Measurements from ENCODE around the gene WBP2. TPM values are rescaled to one million over a fixed set of nuclear protein-coding genes. Genes with fewer than 3 reads are reported as not detected.

The WBP2 gene
- total and polyA plus RNA-seq, 7 experiments from 2014 or later = 84.8 to 159 (median 99.4) TPM

DNA sequence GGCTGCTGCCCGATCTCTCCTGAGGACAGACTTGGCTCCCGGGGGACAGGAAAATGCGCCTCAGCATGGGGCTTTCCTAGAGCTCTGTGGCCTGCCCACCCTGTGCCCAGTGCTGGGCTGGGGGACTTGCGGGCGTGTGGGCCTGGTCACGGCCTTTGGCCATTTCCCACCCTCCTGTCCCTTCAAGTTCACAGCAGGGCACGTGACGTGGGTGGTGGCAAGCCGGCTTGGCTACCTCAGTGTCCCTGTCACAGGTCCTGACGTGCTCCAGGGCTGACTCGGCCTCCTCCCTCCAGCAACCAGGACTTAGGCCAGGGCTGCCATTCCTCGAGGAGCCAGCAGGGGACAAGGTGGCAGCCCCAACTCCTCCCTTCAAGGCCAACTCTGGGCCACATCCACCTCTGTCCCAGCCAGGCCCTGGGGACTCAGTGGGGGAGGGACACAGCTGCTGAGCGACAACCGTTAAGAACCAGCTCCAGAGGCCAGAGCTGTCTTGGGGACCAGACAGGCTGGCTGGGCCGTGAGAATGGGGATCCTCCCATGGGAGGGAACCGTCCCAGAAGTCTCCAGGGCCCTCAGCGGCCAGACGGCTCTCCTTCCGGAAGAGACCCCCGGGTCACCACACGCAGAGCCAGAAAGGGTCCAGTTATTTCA is 9.9 kb downstream of the WBP2 start:
- H3K27me3 Mint-ChIP-seq = no peaks in the 10 kb centered on the region
- intact Hi-C loops (cut with micrococcal nuclease) = loop anchor here in 1 of 2 donors (2.0 kb wide), 1 partner anchor 16 kb away; no protein-coding TSS in a partner anchor
- POLR2A ChIA-PET = interaction anchor here (1.0 to 16.6 kb wide), 12 partner anchors 9 to 92 kb away, joined by 4 to 238 read pairs (median 14); partner anchors contain the start of genes TRIM47, TRIM65, UNK and WBP2
- peak overlapping the region in 9 of 10 donors; percentile 34 to 93 (median 50) for H3K4me3 Mint-ChIP-seq
- H3K27ac Mint-ChIP-seq = peak overlapping the region in 8 of 9 donors; percentile 28 to 98 (median 62)
- peak; percentile 68 for ATAC-seq
- Histone ChIP-seq H3K9me3 (ENCODE audit: control insufficient read depth in 2 of 3, low read length in 3 of 3) (no peaks in the 10 kb centered on the region), H3K27ac (ENCODE audit: low read depth, low read length) (peak overlapping the region; percentile 97), H3K36me3 (ENCODE audit: control insufficient read depth in 2 of 3, insufficient read depth in 3 of 3, low read length in 3 of 3) (peaks cover 7 to 66% (median 21%) of the 10 kb centered on the region in 3 experiments), H3K4me1 (ENCODE audit: control insufficient read depth in 2 of 2, insufficient read depth in 2 of 2, low read length in 2 of 2) (peaks cover 21 to 30% of the 10 kb centered on the region in 2 donors), H3K4me3 (ENCODE audit: low read length) (no peak overlapping the region), H3K27me3 (ENCODE audit: control insufficient read depth in 2 of 2, insufficient read depth in 2 of 2, low read length in 2 of 2) (no peaks in the 10 kb centered on the region)
- peak in 7 of 9 donors; percentile 41 to 67 (median 46) for DNase-seq
- H3K36me3 Mint-ChIP-seq = peaks cover 0 to 28% (median 10%) of the 10 kb centered on the region in 5 donors
- H3K4me1 Mint-ChIP-seq = peaks cover 4 to 36% (median 19%) of the 10 kb centered on the region in 7 donors
- H3K9me3 Mint-ChIP-seq = no peaks in the 10 kb centered on the region
- CTCF ChIA-PET = interaction anchor here (0.6 to 3.3 kb wide), 4 partner anchors 10 to 161 kb away, joined by 3 to 17 read pairs (median 12); partner anchors contain the start of gene WBP2

GRCh38 chr17:75844530-75845057 is 10.5 kb downstream of the WBP2 start:
- Histone ChIP-seq H3K4me3 (ENCODE audit: low read length) (peak overlapping the region; percentile 97), H3K4me1 (ENCODE audit: control insufficient read depth in 2 of 2, insufficient read depth in 2 of 2, low read length in 2 of 2) (peaks cover 21 to 30% of the 10 kb centered on the region in 2 donors), H3K27me3 (ENCODE audit: control insufficient read depth in 2 of 2, insufficient read depth in 2 of 2, low read length in 2 of 2) (no peaks in the 10 kb centered on the region), H3K9me3 (ENCODE audit: control insufficient read depth in 2 of 3, low read length in 3 of 3) (no peaks in the 10 kb centered on the region), H3K27ac (ENCODE audit: low read depth, low read length) (peak overlapping the region; percentile 97), H3K36me3 (ENCODE audit: control insufficient read depth in 2 of 3, insufficient read depth in 3 of 3, low read length in 3 of 3) (peaks cover 3 to 68% (median 17%) of the 10 kb centered on the region in 3 experiments)
- H3K36me3 Mint-ChIP-seq = peaks cover 0 to 26% (median 10%) of the 10 kb centered on the region in 5 donors
- peak in 1 of 9 donors; percentile 26 for DNase-seq
- POLR2A ChIA-PET = interaction anchor here (0.6 to 16.6 kb wide), 14 partner anchors 8 to 167 kb away, joined by 3 to 238 read pairs (median 12); partner anchors contain the start of genes TRIM47, TRIM65, UNK and WBP2
- CTCF ChIA-PET = interaction anchor here (0.5 to 3.3 kb wide), 5 partner anchors 10 to 162 kb away, joined by 3 to 17 read pairs (median 8); partner anchors contain the start of gene WBP2
- no peaks in the 10 kb centered on the region for H3K9me3 Mint-ChIP-seq
- peak overlapping the region in 9 of 10 donors; percentile 44 to 98 (median 93) for H3K4me3 Mint-ChIP-seq
- peak overlapping the region; percentile 83 to 98 (median 92) for H3K27ac Mint-ChIP-seq
- peaks cover 4 to 32% (median 20%) of the 10 kb centered on the region in 7 donors for H3K4me1 Mint-ChIP-seq
- H3K27me3 Mint-ChIP-seq = no peaks in the 10 kb centered on the region
- ATAC-seq = peak; percentile 2
- intact Hi-C loops (cut with micrococcal nuclease) = loop anchor here in 1 of 2 donors (2.0 to 5.0 kb wide), 2 partner anchors 16 to 67 kb away; a partner anchor contains a TSS

DNA sequence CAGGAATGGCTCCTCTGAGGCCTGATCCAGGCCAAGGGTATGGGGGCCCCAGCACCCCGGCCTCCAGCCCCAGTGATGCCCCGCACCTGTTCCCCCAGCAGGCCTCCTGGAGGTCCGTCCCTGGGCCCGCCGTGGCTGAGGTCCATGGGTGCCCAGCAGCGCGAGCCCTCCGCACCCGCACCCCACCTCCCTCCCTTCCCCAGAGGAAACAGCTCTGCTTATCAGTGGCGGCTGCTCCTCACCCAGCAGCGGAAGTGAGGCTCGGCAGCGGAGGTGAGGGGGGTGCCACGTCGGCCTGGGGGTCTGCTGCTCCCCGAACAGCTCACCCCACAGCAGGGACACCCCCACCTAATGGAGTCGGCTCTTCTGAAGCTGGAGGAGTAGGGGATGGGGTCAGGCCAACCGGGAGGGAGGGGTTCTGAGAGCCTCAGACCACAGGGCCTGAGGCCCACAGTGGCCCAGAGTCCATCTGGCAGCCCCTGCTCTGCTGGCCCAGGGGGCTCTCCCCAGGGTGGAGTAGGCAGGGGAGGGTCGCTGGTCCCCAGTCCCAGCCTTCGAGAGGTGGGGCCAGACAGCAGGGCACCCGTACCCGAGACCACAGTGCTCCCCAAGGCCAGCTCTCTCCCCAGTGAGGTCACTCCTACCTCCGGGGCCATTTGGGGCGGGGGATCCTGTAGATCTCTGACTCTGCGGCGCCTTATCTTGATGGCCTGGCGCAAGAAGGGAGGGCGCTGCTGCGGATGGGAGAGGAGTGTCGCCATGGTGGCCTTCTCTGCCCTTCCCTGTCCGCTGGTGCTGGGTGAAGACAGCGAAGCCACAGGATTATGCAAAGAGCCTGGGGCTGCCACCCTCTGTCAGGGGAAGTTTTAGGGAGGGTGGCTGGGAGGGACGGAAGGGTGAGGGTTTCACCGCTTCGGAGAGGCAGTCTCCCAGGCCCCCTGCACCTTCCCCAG is 11.3 kb downstream of the WBP2 start, which contains the start of gene UNC13D:
TSS of gene UNC13D (minus strand) at position 828 of the 953 bp plus-strand sequence. CDS start at position 761, 67 bp downstream.
- no peaks in the 10 kb centered on the region for H3K27me3 Mint-ChIP-seq
- ATAC-seq = peak; percentile 73
- H3K9me3 Mint-ChIP-seq = no peaks in the 10 kb centered on the region
- ChIA-PET POLR2A (interaction anchor here (0.6 to 16.6 kb wide), 22 partner anchors 9 to 166 kb away, joined by 3 to 238 read pairs (median 6); partner anchors contain the start of genes TRIM47, TRIM65, UNK and WBP2), CTCF (interaction anchor here (0.5 to 3.3 kb wide), 8 partner anchors 9 to 90 kb away, joined by 3 to 17 read pairs (median 4); partner anchors contain the start of genes TRIM65 and WBP2)
- Histone ChIP-seq H3K4me1 (ENCODE audit: control insufficient read depth in 2 of 2, insufficient read depth in 2 of 2, low read length in 2 of 2) (peaks cover 21 to 29% of the 10 kb centered on the region in 2 donors), H3K36me3 (ENCODE audit: control insufficient read depth in 2 of 3, insufficient read depth in 3 of 3, low read length in 3 of 3) (peaks cover under 1 to 65% (median 12%) of the 10 kb centered on the region in 3 experiments), H3K27ac (ENCODE audit: low read depth, low read length) (peak within 1 kb of the TSS; percentile 97), H3K9me3 (ENCODE audit: control insufficient read depth in 2 of 3, low read length in 3 of 3) (no peaks in the 10 kb centered on the region), H3K27me3 (ENCODE audit: control insufficient read depth in 2 of 2, insufficient read depth in 2 of 2, low read length in 2 of 2) (no peaks in the 10 kb centered on the region), H3K4me3 (ENCODE audit: low read length) (peak within 1 kb of the TSS; percentile 97)
- peaks cover 0 to 25% (median 10%) of the 10 kb centered on the region in 5 donors for H3K36me3 Mint-ChIP-seq
- peak within 1 kb of the TSS; percentile 86 to 98 (median 93) for H3K4me3 Mint-ChIP-seq
- peak within 1 kb of the TSS; percentile 83 to 98 (median 92) for H3K27ac Mint-ChIP-seq
- DNase-seq = peak; percentile 41 to 71 (median 66)
- peaks cover 4 to 28% (median 21%) of the 10 kb centered on the region in 7 donors for H3K4me1 Mint-ChIP-seq
- intact Hi-C loops (cut with micrococcal nuclease) = loop anchor here (1.0 to 5.0 kb wide), 7 partner anchors 11 to 67 kb away; partner anchors contain the start of genes TRIM65 (in 1 of the 2), UNK (in 1 of the 2) and WBP2 (in 1 of the 2)

GRCh38 chr17:75842963-75843576 is 12.1 kb downstream of the WBP2 start:
- H3K27ac ChIP-seq (ENCODE audit: low read depth, low read length) = peak overlapping the region; percentile 97
- Mint-ChIP-seq H3K9me3 (no peaks in the 10 kb centered on the region), H3K4me3 (peak overlapping the region; percentile 86 to 98 (median 93)), H3K36me3 (peaks cover 0 to 18% (median 4%) of the 10 kb centered on the region in 5 donors), H3K4me1 (peaks cover 0 to 20% (median 15%) of the 10 kb centered on the region in 7 donors), H3K27ac (peak overlapping the region; percentile 83 to 98 (median 90)), H3K27me3 (no peaks in the 10 kb centered on the region)
- intact Hi-C loops (cut with micrococcal nuclease) = loop anchor here (1.0 to 5.0 kb wide), 6 partner anchors 12 to 66 kb away; partner anchors contain the start of genes TRIM65 (in 1 of the 2), UNK (in 1 of the 2) and WBP2 (in 1 of the 2)
- H3K4me3 ChIP-seq (ENCODE audit: low read length) = peak overlapping the region; percentile 97
- CTCF ChIA-PET = interaction anchor here (0.5 to 3.3 kb wide), 7 partner anchors 8 to 95 kb away, joined by 3 to 17 read pairs (median 3); partner anchors contain the start of genes TRIM65 and WBP2
- ATAC-seq (peak; percentile 21), DNase-seq (peak in 4 of 9 donors; percentile 22 to 39 (median 30))
- H3K36me3 ChIP-seq (ENCODE audit: control insufficient read depth in 2 of 3, insufficient read depth in 3 of 3, low read length in 3 of 3) = peaks cover 0 to 64% (median 10%) of the 10 kb centered on the region in 3 experiments
- POLR2A ChIA-PET = interaction anchor here (0.8 to 16.6 kb wide), 18 partner anchors 8 to 79 kb away, joined by 3 to 238 read pairs (median 8); partner anchors contain the start of genes TRIM47, TRIM65, UNK and WBP2
- H3K9me3 ChIP-seq (ENCODE audit: control insufficient read depth in 2 of 3, low read length in 3 of 3) = no peaks in the 10 kb centered on the region
- no peaks in the 10 kb centered on the region for H3K27me3 ChIP-seq (ENCODE audit: control insufficient read depth in 2 of 2, insufficient read depth in 2 of 2, low read length in 2 of 2)
- H3K4me1 ChIP-seq (ENCODE audit: control insufficient read depth in 2 of 2, insufficient read depth in 2 of 2, low read length in 2 of 2) = peaks cover 21 to 26% of the 10 kb centered on the region in 2 donors

DNA sequence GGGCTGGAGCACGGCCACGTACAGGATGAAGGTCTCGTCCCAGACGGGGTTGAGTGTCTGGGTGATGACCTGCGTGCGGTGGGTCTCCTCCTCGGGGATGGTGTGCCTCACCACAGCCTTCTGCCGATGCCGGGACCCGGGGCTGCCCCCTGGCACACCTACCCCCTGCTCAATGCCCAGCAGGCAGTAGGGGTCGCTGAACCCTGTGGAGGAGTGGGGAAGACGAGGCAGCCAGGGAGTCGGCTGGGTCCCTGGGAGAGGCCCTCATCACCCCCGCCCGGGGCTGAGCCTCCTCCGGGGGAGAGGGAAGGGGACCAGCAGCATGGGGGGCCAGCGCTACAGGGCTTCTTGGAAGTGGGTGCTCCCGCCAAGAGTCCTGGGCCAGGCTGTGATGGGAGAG is 12.7 kb downstream of the WBP2 start:
- Mint-ChIP-seq H3K36me3 (peaks cover 0 to 13% (median 4%) of the 10 kb centered on the region in 5 donors), H3K4me3 (peak overlapping the region; percentile 86 to 98 (median 93)), H3K27ac (peak overlapping the region in 6 of 9 donors; percentile 45 to 90 (median 58)), H3K9me3 (no peaks in the 10 kb centered on the region), H3K4me1 (peaks cover 0 to 23% (median 13%) of the 10 kb centered on the region in 7 donors), H3K27me3 (no peaks in the 10 kb centered on the region)
- ATAC-seq (no peak), DNase-seq (no peak)
- Histone ChIP-seq H3K27ac (ENCODE audit: low read depth, low read length) (peak overlapping the region; percentile 97), H3K4me3 (ENCODE audit: low read length) (peak overlapping the region; percentile 97), H3K27me3 (ENCODE audit: control insufficient read depth in 2 of 2, insufficient read depth in 2 of 2, low read length in 2 of 2) (no peaks in the 10 kb centered on the region), H3K36me3 (ENCODE audit: control insufficient read depth in 2 of 3, insufficient read depth in 3 of 3, low read length in 3 of 3) (peaks cover 0 to 64% (median 3%) of the 10 kb centered on the region in 3 experiments), H3K4me1 (ENCODE audit: control insufficient read depth in 2 of 2, insufficient read depth in 2 of 2, low read length in 2 of 2) (peaks cover 21 to 26% of the 10 kb centered on the region in 2 donors), H3K9me3 (ENCODE audit: control insufficient read depth in 2 of 3, low read length in 3 of 3) (no peaks in the 10 kb centered on the region)
- intact Hi-C loops (cut with micrococcal nuclease) = loop anchor here in 1 of 2 donors (5.0 kb wide), 1 partner anchor 65 kb away; a partner anchor contains a TSS
- ChIA-PET POLR2A (interaction anchor here (1.2 to 16.6 kb wide), 8 partner anchors 12 to 66 kb away, joined by 3 to 238 read pairs (median 40); partner anchors contain the start of genes TRIM65, UNK and WBP2), CTCF (interaction anchor here (0.5 kb wide), 1 partner anchor 94 kb away, joined by 3 read pairs; no protein-coding TSS in a partner anchor)

Measured in naive thymus-derived CD4-positive, alpha-beta T cell (primary cell).